CMK (cell line): Measurements from ENCODE around the gene PDZD4.

Experiments
- DNase-seq: peaks from one replicate; pipeline ENCODE4 v3.0.0-alpha.2; 2010; ENCODE audit warnings: low read depth

Gene PDZD4

DNA sequence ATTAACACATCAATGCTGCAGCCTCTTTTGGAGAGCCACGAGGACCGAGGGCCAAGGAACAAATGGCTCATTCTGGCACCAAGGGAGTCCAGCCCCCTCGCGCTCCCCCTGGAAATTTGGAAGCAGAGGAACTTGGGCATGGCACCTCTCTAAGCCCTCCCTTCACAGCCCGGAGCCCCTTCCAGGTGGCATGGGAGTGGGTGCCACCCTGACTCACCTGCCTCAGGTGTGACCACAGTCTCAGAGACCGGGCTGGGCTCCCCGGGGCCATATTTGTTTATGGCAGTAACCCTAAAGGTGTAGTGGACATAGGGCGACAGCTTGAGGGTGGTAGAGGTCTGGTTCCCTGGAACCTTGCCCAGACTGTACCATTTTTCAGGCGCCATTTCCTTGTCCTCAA lies 36.8 kb upstream of the PDZD4 start:
- no peak for DNase-seq

DNA sequence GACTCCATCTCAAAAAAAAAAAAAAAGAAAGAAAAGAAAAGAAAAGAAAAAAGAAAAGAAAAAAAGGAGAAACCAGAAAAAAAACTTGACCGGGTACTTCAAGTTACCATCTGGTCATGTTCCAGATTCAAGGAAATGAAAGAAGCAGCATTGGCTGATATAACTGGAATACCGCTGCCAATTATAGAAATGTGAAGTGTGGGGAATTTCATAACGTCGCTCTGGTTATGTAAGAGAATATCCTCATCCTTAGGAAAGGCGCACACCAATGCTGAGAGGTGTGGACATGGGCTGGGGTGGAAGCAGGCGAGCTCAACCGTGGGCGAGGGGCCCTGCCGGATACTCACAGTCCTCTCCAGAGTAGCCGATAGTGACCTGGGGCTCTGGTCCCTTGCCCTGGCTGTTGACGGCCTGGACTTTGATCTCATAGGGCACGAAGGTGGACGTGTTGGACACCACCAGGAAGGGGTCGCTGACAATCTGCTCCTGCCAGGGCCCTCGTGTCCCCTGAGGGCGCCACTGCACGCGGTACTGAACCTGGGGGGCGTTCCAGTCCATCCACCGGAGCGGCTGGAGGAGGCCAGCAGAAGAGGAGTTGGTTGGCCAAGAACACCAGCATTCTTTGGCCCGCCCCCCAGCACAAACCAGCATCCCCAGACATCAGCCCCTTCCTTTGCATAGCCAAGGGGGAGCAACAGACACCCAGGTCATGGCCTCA lies 36.1 kb upstream of the PDZD4 start:
- DNase-seq, result no peak

DNA sequence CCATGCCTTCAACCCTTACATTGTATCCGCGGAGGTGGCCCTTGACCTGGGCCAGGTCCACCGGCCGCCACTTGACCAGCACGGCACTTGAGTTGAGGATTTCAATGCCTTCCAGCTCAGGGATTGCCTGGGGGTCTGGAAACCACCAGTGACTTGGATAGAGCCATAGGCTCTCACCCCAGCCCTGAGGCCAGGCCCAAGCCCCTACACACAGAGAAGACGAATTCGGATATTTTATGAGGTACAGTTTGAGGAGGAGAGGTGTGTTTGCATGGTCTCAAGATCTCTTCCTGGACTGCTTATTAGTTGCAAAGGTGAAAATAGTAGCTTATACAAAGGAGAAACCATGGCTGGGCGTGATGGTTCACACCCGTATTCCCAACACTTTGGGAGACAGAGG lies 35.3 kb upstream of the PDZD4 start:
- DNase-seq, result no peak

DNA sequence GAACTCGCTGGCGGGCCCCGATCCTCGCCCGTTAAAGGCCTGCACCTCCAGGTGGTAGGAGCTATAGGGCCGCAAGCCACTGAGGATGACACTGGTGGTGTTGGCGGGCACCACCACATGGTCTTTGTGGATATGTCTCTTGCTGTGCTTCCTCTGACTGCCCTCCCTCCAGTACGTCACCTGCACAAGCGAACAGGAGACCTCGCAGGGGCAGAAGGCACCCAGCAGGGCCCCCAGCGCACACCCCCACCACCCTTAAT lies 34.9 kb upstream of the PDZD4 start:
- no peak for DNase-seq

DNA sequence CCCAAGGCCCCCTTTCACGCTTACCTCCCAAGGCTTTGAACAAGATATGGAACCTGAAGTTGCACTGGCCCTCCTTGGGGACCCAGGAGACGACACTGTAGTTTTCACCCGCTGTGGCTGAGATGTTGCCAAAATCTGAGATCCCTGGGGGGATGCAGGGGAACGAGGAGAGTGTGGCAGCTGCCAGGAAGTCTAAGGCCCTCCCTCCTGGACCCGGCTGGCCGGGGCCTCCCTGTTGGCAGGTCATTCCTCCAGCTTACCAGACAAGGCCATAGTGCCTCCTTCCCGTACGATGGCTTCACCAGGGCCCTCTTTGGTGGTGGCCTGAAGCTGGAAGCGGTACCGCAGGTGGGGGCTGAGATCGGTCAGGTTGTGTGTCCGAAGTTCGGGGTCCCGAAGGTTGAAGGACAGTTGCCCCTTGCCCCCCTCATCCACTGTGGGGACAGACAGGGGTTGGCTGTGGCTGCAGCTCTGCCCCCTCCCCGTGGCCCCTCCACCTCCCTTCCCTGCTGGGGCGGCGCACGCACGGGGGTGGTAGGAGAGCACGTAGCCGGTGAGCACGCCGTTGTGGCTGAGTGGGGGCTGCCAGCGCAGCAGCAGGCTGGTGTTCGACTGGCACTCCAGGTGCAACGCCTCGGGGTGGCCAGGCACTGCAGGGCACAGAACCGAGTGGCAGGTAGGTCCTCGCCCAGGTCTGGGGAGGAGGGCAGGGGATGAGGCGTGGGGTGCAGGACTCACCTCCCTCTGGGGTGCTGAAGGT lies 34.4 kb upstream of the PDZD4 start:
- DNase-seq, result no peak

DNA sequence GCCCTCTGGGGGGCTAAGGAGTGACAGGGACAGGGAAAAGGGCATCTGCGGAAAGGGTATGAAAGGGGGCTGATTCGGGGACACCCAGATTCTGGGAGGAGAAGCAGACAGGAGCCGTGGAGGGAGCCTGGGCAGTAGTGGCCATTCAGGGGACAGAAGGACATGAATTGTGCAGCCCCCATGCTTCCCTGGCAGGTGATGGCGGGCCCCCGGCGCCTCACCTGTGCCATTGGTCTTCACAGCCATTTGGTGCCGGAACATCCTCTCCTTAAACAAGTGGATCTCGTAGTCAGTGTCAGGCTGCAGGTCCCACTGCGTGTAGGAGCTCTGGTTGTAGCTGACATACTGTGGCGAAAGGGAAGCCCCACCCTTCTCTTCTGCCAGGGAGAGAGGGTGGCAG lies 33.8 kb upstream of the PDZD4 start:
- DNase-seq, result no peak

DNA sequence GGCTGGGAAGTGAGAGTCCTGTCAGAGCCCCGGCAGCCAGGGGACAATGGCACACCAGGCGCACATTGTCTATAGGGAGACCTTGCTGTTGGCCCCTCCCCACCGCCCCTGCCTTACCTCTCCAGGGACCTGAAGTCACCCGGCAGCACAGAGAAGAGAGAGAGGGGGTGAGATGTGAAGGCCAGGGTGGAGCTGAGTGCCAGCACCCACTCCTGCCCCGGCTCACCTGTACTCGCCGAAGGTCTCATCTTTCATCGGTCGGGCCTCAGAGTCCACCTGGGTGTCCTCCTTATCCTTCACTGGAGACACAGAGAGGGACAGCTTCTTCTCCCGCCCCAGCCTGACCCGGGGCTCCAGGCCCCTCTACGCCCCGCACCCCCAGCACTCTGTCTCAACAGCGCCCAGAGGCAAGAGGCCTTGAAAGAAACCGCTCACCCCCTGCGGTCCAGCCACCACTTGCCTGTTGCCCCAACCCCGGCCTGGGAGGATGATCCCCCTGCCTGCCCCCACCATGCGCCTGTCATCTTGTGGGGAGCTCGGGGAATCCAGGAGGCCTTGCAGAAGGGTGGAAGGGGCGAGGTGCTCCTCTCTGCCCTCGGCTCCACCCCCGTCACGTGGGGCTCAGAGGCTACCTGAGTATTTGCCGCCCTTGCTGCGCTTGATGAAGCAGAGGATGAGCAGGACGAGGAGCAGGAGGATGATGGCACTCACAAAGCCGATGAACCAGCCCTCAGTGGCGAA lies 33.1 kb upstream of the PDZD4 start:
- no peak for DNase-seq

DNA sequence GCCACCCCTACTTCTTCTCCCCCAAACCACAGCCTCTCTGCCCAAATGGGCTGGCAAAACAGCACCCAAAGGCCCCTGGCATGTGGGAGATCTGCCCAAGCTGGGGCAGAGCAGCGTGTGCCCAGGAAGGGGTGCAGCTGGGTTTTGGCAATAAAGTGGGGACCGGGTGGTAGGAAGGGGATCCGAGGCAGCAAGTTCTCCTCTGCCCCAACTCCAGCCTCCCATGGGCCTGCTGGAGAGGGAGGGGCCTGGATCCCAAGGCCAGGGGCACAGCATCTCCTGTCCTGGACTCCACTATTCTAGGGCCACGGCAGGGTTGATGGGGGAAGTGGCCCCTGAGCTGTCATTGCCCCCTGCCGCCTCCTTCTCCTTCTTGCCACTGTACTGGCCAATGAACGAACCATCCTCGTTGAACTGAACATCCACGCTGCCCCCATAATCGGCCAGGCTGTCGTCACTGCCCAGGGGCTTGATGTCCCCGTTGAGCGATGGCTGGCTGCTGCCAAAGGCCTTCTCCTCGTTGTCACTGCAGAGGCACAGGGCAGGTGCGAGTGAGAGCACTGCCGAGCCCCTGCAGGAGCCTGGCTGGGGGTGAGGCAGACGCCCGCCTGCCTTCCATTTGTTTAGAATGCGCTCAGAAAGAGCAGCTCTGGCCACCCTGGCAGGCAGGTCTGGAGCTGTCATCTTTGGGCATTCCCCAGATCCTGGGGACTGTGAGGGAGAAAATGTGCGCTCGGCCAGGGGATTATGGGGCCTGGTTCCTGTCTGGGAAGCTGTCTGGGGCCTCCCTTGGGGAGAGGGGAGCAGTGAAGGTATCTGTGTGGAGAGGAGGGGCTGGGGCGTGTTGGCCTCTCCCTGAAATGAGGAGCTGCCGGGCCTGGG lies 32.3 kb upstream of the PDZD4 start:
- DNase-seq, result no peak

DNA sequence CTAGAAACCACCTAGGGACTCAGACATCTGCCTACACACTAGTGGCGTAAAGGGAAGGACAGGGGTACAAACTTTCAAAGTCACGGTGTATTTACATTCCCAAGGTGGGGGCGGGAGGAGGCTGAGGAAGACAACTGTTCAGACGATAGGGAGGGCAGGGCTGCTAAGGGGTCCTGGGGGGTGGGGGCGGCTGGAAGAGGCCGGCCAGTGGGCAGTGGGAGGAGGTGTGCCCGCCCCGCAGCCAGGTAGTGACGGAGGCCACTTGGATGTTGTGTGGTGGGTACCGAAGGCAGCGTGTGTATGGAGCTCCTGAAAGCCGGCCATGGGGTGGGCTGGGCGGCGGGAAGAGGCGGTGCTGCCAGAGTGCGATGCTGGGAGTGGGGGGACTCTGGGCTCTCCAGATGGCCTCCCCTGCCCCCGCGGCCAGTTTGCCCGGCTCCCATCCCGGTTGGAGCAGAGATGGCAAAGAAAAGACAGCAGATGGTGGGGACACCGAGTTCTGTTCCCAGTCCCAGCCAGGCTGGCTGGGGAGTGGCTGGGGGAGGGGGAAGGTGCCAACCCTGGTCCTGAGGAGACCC lies 31.5 kb upstream of the PDZD4 start:
- DNase-seq, result no peak

DNA sequence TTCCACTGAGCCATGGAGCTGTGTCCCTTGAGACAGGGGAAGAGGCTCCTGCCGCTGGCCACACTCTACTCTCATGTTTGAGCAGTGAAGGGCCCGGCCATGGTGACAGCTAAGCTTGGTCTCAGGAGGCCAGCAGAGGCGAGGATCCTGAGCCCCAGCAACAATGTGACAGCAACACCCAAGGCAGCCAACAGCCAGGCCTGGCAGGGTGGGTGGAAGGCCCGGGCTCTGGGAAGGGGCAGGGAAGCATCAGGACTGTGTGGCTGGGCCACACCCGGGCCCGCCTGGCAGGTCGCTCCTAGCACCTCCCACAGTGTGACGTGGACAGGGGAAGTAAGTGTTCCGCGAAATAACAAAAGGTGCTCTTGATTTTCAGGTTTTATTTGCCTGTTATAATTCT lies 30.8 kb upstream of the PDZD4 start:
- no peak for DNase-seq

DNA sequence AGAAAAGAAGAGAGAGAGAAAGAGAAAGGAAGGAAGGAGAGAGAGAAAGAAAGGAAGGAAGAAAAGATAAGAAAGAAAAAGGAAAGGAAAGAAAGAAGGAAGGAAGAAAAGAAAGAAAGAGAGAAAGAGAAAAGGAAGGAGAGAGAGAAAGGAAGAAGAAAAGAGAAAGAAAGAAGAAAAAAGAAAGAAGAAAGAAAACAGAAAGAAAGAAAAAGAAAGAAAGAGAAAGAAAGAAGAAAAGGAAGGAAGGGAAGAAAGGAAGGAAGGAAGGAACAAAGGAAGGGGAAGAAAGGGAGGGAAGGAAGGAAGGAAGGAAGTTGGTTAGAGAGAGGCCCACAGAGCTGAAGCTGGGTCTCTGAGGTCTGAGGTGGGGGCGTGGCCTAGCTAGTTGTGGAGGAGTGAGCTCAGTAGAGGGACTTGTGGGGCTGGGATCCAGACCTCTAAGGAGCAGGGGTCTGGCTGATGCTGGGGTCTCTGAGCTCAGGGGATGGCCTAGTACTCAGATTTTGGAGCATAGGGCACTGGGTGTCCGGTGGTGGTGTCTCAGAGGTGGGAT lies 27.1 kb upstream of the PDZD4 start:
- DNase-seq, result no peak

DNA sequence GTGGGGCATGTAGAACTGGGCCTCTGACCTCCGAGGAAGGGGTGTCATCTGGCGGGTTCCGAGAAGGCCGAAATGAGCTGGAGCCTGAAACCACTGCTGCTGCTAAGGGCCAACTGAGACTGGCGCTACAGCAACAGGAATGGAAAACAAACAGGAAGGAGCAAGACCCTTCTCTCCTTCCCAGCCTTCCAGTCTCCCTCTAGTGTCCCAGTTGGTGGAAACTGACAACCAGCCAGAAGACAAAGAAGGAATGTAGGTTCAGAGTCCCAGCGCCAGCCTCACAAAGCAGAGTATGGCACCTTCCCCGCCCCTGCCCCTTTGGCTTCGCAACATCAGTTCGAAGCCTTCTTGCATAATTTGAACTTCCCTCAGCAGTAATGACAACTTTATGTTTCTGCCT lies 24.4 kb upstream of the PDZD4 start:
- DNase-seq, result no peak

DNA sequence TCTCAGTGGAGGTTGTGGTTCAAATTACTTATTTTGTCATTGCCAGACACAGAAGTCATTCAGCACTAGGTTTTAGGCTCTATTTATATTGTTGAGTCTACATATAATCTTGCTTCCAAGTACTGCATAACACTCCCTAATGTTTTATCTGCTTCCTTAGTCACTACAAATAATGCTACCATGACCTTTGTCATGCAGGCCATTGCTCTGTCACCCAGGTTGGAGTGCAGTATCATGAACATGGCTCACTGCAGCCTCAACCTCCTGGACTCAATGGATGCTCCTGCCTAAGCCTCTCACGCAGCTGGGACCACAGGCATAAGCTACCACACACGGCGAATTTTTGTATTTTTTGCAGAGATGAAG lies 23.5 kb upstream of the PDZD4 start:
- no peak for DNase-seq

DNA sequence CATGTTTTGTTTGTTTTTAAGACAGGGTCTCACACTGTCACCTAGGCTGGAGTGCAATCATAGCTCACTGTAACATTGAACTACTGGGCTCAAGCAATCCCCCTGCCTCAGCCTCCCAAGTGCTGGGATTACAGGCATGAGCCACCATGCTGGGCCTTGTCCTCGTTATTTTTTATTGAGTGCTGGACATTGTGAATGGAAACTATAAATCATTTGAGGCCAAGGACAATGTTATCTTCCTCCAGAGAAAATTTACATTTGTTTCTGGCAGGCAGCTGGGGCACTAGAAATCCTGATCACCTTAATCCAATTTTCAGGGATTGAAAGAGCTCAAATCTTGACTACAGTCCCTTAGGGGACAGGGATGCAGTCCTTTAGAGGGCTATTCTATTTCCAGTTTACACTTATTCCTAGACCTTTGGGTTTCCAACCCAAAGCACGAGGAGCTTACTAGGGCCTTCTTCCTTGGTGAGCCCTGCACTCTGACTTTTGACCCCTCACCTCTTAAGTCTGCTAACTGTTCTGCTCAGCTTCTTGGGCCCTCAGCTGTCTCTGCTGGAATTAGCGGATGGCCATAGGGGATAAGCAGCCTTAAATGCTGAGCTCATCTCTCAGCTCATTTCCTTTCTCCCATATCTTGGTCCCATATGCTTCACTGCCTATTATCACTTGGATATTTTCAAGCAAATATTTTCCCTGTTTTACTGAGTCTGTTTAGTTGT lies 23.0 kb upstream of the PDZD4 start:
- DNase-seq, result no peak

DNA sequence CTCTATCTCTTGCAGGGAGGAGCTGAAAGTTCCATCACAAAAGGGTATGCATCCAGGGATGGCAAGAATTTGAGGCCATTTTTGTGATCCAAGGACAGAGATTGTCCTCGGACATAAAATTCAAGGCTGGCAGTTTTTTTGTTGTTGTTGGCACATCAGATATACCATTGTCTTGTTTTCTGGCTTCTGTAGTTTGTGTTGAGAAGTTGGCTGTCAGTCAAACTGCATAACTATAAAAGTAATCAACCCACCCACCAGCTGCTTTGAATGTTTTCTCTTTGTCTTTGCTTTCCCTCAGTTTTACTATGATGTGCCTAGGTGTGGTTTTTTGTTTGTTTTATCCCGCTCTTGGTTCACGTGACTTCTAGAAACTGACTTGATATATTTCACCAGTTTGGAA lies 21.6 kb upstream of the PDZD4 start:
- no peak for DNase-seq

DNA sequence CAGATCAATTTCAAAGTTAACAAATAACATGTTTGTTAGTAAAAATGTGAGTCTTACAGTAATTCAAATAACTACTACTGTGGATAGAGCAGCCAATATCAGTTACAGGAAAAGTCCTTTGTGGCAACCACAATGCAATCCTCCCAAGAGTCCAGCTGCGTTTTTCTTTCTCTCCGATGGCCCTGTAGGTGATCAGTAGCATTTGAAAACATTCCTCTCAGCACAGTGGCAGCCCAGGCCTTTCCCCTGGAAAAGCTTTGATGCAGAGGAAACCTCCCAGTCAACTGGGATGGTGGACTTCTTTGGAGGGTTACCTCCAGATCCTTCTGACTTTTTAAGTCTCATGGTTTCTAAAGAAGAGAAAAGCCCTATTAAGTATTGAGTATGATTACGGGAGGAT lies 18.0 kb upstream of the PDZD4 start:
- no peak for DNase-seq

DNA sequence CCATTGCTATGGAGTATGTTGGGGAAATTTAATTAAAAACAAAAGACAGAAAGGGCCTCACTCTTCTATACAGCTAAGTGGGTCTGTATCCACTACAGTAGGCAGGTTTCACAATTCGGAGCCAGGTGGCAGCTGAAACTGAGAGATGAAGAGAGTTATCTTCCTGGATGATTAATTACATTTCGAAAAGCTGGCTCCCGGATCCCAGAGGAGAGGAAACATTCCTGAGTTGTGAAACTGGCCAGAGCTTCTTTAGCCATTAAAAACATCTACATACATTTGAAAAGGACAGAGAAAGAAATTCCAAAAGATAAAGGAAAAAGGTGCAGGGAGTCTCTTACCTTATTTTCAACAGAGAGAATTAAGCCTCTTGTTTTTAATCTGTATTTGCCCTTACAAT lies 15.5 kb upstream of the PDZD4 start:
- no peak for DNase-seq

DNA sequence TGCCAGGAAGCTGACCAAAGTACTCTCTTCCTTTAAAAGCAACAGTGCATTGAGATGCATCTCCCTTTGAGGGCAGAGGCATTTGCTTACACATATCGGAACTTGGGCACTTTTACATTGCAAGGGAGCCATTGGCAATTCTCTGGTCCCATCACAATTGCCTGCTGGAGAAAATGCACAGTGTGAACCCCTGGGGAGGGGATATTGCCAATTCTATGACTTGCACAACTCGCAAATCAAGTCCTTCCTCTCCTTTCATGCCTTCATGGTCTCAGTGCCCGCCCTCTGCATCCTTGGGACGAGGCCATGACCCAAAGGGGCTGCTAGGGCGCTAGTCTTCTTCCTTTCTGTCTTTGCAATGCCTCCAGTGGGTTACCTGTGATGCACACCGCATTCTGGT lies 14.9 kb upstream of the PDZD4 start:
- no peak for DNase-seq

DNA sequence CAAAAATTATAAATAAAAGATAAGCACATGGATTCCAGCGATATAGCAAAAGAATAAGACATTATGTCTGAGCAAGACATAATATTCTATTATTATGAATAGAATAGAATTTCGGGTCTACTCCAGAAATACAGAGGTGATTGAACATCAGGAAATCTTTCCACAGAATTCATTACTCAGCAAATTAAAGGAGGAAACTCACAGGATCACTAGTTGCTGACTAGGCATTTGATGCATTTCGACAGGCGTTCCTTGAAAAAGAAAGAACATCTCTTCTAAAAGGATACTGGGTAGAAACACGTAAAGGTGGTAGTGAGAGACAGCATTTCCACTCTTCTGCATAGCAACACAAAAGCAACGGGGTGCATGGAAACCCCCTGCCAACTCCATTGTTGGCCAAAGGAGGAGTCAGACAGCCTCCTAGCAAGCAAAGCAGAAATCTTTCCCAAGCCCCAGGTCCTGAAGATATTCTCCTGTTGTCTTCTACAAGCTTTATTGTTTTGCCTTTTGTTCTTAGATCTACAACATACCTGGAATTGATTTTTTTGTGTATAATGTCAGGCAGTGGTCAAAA lies 14.3 kb upstream of the PDZD4 start:
- no peak for DNase-seq

DNA sequence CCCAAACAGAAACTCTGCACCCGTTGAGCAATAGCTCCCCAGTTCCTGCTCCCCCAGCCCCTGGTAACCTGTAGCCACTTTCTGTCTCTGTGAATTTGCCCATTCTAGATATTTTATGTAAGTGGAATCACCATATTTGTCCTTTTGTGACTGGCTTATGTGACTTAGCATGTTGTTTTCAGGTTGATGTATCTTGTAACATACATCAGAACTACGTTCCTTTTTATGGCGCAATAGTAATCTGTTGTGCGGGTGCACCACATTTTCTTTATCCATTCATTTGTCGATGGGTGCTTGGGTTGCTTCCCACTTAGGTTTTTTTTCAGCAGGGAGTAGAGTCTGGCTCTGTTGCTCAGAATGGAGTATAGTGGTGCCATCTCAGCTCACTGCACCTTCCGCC lies 6.6 kb upstream of the PDZD4 start:
- no peak for DNase-seq

DNA sequence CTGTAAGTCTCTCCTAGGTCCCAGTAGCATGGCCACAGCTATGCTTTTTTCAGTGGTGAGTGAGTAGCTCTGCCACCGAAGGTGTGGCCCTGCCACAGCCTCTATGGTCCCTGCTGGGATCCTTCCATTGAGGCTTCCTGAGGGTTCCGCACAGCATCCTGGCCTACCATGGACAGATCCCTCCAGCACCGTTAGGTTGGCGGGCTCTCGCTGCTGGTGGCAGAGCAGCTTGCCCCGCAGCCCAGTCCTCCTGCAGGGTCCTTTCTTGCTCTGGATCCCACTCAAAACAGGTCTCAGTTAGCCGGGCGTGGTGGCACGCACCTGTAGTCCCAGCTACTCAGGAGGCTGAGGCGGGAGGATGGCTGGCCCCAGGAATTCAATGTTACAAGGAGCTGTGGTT lies 2.4 kb upstream of the PDZD4 start:
- DNase-seq, result no peak
